ENCODE results near the gene GNAI3.

The GNAI3 gene

GRCh38 chr1:109584766-109585165 is 36.4 kb downstream of the GNAI3 start:
- TF ChIP-seq FOXM1 (IDR thresholded peaks at IDR 0.05; ENCODE audit: borderline replicate concordance, low read depth) (no peak), EGR1 (IDR thresholded peaks at IDR 0.05) (no peak)

DNA sequence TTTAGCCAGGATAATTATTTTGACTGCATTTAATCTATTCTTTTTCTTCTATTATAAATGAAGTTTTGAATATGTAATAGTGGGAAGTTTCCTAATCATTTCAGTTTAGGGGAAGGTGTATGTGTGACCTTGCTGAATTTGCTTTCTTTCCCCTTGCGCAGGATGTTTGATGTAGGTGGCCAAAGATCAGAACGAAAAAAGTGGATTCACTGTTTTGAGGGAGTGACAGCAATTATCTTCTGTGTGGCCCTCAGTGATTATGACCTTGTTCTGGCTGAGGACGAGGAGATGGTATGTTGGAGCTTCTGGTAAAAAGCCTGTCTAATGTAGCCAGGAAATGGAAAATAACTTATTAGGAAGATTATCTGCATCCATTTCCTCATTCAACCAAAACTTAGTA is 37.6 kb downstream of the GNAI3 start:
- TF ChIP-seq NFIC (IDR thresholded peaks at IDR 0.05) (no peak), RAD21 (IDR thresholded peaks at IDR 0.05; ENCODE audit: low read depth) (no peak), TEAD4 (IDR thresholded peaks at IDR 0.05) (no peak), EGR1 (IDR thresholded peaks at IDR 0.05) (no peak), CREB1 (IDR thresholded peaks at IDR 0.05; ENCODE audit: low read depth) (no peak), FOXM1 (IDR thresholded peaks at IDR 0.05; ENCODE audit: borderline replicate concordance, low read depth) (no peak), CEBPB (IDR thresholded peaks at IDR 0.05) (no peak), TCF12 (IDR thresholded peaks at IDR 0.05; ENCODE audit: low read depth) (no peak), TAF1 (IDR thresholded peaks at IDR 0.05; ENCODE audit: low read depth) (no peak), YY1 (IDR thresholded peaks at IDR 0.05; ENCODE audit: low read depth) (no peak), EP300 (IDR thresholded peaks at IDR 0.05; ENCODE audit: borderline replicate concordance) (no peak), ZBTB7A (IDR thresholded peaks at IDR 0.05; ENCODE audit: low read depth) (no peak)
- TF ChIP-seq, protein P1, sequence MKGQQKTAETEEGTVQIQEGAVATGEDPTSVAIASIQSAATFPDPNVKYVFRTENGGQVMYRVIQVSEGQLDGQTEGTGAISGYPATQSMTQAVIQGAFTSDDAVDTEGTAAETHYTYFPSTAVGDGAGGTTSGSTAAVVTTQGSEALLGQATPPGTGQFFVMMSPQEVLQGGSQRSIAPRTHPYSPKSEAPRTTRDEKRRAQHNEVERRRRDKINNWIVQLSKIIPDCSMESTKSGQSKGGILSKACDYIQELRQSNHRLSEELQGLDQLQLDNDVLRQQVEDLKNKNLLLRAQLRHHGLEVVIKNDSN (IDR thresholded peaks at IDR 0.05): no peak
- TF ChIP-seq, protein P2, sequence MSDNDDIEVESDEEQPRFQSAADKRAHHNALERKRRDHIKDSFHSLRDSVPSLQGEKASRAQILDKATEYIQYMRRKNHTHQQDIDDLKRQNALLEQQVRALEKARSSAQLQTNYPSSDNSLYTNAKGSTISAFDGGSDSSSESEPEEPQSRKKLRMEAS (IDR thresholded peaks at IDR 0.05): no peak
- TF ChIP-seq, protein P3, sequence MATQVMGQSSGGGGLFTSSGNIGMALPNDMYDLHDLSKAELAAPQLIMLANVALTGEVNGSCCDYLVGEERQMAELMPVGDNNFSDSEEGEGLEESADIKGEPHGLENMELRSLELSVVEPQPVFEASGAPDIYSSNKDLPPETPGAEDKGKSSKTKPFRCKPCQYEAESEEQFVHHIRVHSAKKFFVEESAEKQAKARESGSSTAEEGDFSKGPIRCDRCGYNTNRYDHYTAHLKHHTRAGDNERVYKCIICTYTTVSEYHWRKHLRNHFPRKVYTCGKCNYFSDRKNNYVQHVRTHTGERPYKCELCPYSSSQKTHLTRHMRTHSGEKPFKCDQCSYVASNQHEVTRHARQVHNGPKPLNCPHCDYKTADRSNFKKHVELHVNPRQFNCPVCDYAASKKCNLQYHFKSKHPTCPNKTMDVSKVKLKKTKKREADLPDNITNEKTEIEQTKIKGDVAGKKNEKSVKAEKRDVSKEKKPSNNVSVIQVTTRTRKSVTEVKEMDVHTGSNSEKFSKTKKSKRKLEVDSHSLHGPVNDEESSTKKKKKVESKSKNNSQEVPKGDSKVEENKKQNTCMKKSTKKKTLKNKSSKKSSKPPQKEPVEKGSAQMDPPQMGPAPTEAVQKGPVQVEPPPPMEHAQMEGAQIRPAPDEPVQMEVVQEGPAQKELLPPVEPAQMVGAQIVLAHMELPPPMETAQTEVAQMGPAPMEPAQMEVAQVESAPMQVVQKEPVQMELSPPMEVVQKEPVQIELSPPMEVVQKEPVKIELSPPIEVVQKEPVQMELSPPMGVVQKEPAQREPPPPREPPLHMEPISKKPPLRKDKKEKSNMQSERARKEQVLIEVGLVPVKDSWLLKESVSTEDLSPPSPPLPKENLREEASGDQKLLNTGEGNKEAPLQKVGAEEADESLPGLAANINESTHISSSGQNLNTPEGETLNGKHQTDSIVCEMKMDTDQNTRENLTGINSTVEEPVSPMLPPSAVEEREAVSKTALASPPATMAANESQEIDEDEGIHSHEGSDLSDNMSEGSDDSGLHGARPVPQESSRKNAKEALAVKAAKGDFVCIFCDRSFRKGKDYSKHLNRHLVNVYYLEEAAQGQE (IDR thresholded peaks at IDR 0.05; ENCODE audit: low read depth): no peak

- TF ChIP-seq FOXM1 (IDR thresholded peaks at IDR 0.05; ENCODE audit: borderline replicate concordance, low read depth) (no peak), CREB1 (IDR thresholded peaks at IDR 0.05; ENCODE audit: low read depth) (no peak), YY1 (IDR thresholded peaks at IDR 0.05; ENCODE audit: low read depth) (no peak), TCF12 (IDR thresholded peaks at IDR 0.05; ENCODE audit: low read depth) (no peak), TAF1 (IDR thresholded peaks at IDR 0.05; ENCODE audit: low read depth) (no peak), EP300 (IDR thresholded peaks at IDR 0.05; ENCODE audit: borderline replicate concordance) (no peak), TEAD4 (IDR thresholded peaks at IDR 0.05) (no peak)
- TF ChIP-seq, protein P3 (IDR thresholded peaks at IDR 0.05; ENCODE audit: low read depth): no peak
Measured at GRCh38 chr1:109589177-109589576, 40.8 kb downstream of the GNAI3 start.

DNA sequence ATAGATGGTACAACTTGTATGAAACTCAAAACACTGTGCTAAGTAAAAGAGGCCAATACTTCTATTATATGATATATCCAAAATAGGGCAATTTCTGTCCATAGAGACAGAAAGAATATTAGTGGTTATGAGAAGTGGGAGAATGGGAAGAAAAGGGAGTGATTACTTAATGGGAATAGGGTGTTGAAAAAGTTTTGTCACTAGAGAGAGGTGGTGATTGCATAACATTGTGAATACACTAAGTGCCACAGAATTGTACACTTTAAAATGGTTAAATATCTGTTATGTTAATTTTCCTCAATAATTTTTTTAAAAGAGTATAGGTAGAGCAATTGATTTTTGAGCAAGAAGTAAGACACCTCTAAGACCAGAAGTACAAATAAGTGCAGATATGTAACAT is 41.3 kb downstream of the GNAI3 start:
- no peak for TF ChIP-seq NFIC (IDR thresholded peaks at IDR 0.05)
- no peak for TF ChIP-seq RAD21 (IDR thresholded peaks at IDR 0.05; ENCODE audit: low read depth)
- no peak for TF ChIP-seq FOXM1 (IDR thresholded peaks at IDR 0.05; ENCODE audit: borderline replicate concordance, low read depth)
- TF ChIP-seq YY1 (IDR thresholded peaks at IDR 0.05; ENCODE audit: low read depth): no peak
- TF ChIP-seq, protein P1 (IDR thresholded peaks at IDR 0.05): no peak
- no peak for TF ChIP-seq CEBPB (IDR thresholded peaks at IDR 0.05)

- TF ChIP-seq EP300 (IDR thresholded peaks at IDR 0.05; ENCODE audit: borderline replicate concordance) (no peak), RAD21 (IDR thresholded peaks at IDR 0.05; ENCODE audit: low read depth) (no peak)
Measured at GRCh38 chr1:109592916-109593315, 44.5 kb downstream of the GNAI3 start.

- no peak for TF ChIP-seq FOXM1 (IDR thresholded peaks at IDR 0.05; ENCODE audit: borderline replicate concordance, low read depth)
- TF ChIP-seq ZBTB7A (IDR thresholded peaks at IDR 0.05; ENCODE audit: low read depth): no peak
- no peak for TF ChIP-seq YY1 (IDR thresholded peaks at IDR 0.05; ENCODE audit: low read depth)
- TF ChIP-seq TEAD4 (IDR thresholded peaks at IDR 0.05): no peak
- TF ChIP-seq CEBPB (IDR thresholded peaks at IDR 0.05): no peak
- no peak for TF ChIP-seq NFIC (IDR thresholded peaks at IDR 0.05)
- TF ChIP-seq, protein P3 (IDR thresholded peaks at IDR 0.05; ENCODE audit: low read depth): no peak
- TF ChIP-seq TCF12 (IDR thresholded peaks at IDR 0.05; ENCODE audit: low read depth): no peak
- TF ChIP-seq RAD21 (IDR thresholded peaks at IDR 0.05; ENCODE audit: low read depth): no peak
- TF ChIP-seq, protein P1 (IDR thresholded peaks at IDR 0.05): no peak
- no peak for TF ChIP-seq CREB1 (IDR thresholded peaks at IDR 0.05; ENCODE audit: low read depth)
- TF ChIP-seq EP300 (IDR thresholded peaks at IDR 0.05; ENCODE audit: borderline replicate concordance): no peak
Measured at GRCh38 chr1:109595531-109595930, 47.1 kb downstream of the GNAI3 start.

All from Ishikawa (cell line).